Neuronal stem cell (in vitro differentiated cells): Measurements from ENCODE around the gene SLC1A7.

ENCODE experiments used
- DNase-seq: peaks from one replicate; pipeline ENCODE4 v3.0.0-alpha.2; 2013; ENCODE audit warnings: low spot score
- H2AFZ ChIP-seq: one replicate; pipeline ENCODE4 v1.6.1; 2013; ENCODE audit warnings: mild to moderate bottlenecking, low read length, inconsistent platforms
- H2AK5ac ChIP-seq: 2 replicates; pipeline ENCODE4 v1.6.1; 2013; ENCODE audit warnings: low read depth, mild to moderate bottlenecking, inconsistent platforms, low read length, moderate library complexity, mixed read lengths
- H2BK120ac ChIP-seq: 2 replicates; pipeline ENCODE4 v1.6.1; 2013; ENCODE audit warnings: low read depth, mild to moderate bottlenecking, inconsistent platforms, low read length, moderate library complexity, mixed read lengths
- H2BK12ac ChIP-seq: one replicate; pipeline ENCODE4 v1.6.1; 2013; ENCODE audit warnings: low read length, inconsistent platforms
- H2BK15ac ChIP-seq: 2 replicates; pipeline ENCODE4 v1.6.1; 2013; ENCODE audit warnings: mild to moderate bottlenecking, low read length, inconsistent platforms, mixed read lengths
- H2BK5ac ChIP-seq: one replicate; pipeline ENCODE4 v1.6.1; 2013; ENCODE audit warnings: inconsistent platforms, mild to moderate bottlenecking, low read length, moderate library complexity
- H3K14ac ChIP-seq: one replicate; pipeline ENCODE4 v1.6.1; 2013; ENCODE audit warnings: low read length, inconsistent platforms
- H3K18ac ChIP-seq: 2 replicates; pipeline ENCODE4 v1.6.1; 2013; ENCODE audit warnings: low read length, inconsistent platforms
- H3K23ac ChIP-seq: 2 replicates; pipeline ENCODE4 v1.6.1; 2013; ENCODE audit warnings: low read depth, mild to moderate bottlenecking, mixed read lengths, low read length, inconsistent platforms; ENCODE audit not compliant: poor library complexity
- H3K27ac ChIP-seq: replicated peaks from 3 replicates; pipeline ENCODE4 v1.5.1; 2013; ENCODE audit warnings: low read length, inconsistent platforms
- H3K27me3 ChIP-seq, 3 experiments: 2 replicates each; pipeline ENCODE4 v1.6.1; 2013; ENCODE audit warnings: low read length in 3 of 3, mild to moderate bottlenecking in 2 of 3, inconsistent platforms in 1 of 3, low read depth in 1 of 3, mixed read lengths in 1 of 3, moderate library complexity in 1 of 3; ENCODE audit not compliant: control insufficient read depth in 3 of 3, insufficient read depth in 3 of 3
- H3K36me3 ChIP-seq, 2 donors: replicated peaks in 1 of 2; 2 replicates each; pipeline ENCODE4 v1.6.1; 2013; ENCODE audit warnings: low read length in 2 of 2; ENCODE audit not compliant: control insufficient read depth in 2 of 2, insufficient read depth in 2 of 2
- H3K4ac ChIP-seq: 2 replicates; pipeline ENCODE4 v1.6.1; 2013; ENCODE audit warnings: inconsistent platforms, mild to moderate bottlenecking, low read length, moderate library complexity
- H3K4me1 ChIP-seq, 2 donors: 1 replicate in 1 of 2; 2 replicates in 1 of 2; pipeline ENCODE4 v1.6.1; 2013; ENCODE audit warnings: low read length in 2 of 2, low read depth in 1 of 2; ENCODE audit not compliant: control insufficient read depth in 2 of 2, insufficient read depth in 1 of 2
- H3K4me2 ChIP-seq: one replicate; pipeline ENCODE4 v1.6.1; 2013; ENCODE audit warnings: mild to moderate bottlenecking, low read length, inconsistent platforms; ENCODE audit not compliant: insufficient read depth, poor library complexity, severe bottlenecking
- H3K4me3 ChIP-seq, 2 donors: 2 replicates each; pipeline ENCODE4 v1.5.1; 2013; ENCODE audit warnings: low read length in 2 of 2, mild to moderate bottlenecking in 2 of 2, inconsistent platforms in 1 of 2, moderate library complexity in 1 of 2
- H3K79me1 ChIP-seq: one replicate; pipeline ENCODE4 v1.6.1; 2013; ENCODE audit warnings: low read depth, mild to moderate bottlenecking, inconsistent platforms, low read length, moderate library complexity
- H3K9ac ChIP-seq: one replicate; pipeline ENCODE4 v1.6.1; 2013; ENCODE audit warnings: mild to moderate bottlenecking, low read depth, low read length, inconsistent platforms; ENCODE audit not compliant: poor library complexity
- H3K9me3 ChIP-seq, 2 donors: replicated peaks in 1 of 2; 2 replicates each; pipeline versions ENCODE3 to v1.6.1; 2013; ENCODE audit warnings: low read length in 2 of 2, mild to moderate bottlenecking in 2 of 2, inconsistent platforms in 1 of 2, low read depth in 1 of 2, mixed read lengths in 1 of 2, moderate library complexity in 1 of 2; ENCODE audit not compliant: control insufficient read depth in 2 of 2, insufficient read depth in 1 of 2
- H4K8ac ChIP-seq: one replicate; pipeline ENCODE4 v1.6.1; 2013; ENCODE audit warnings: low read depth, mild to moderate bottlenecking, inconsistent platforms, low read length, moderate library complexity
- H4K91ac ChIP-seq: one replicate; pipeline ENCODE4 v1.6.1; 2013; ENCODE audit warnings: low read length, low read depth, mild to moderate bottlenecking, inconsistent platforms; ENCODE audit not compliant: poor library complexity
- WGBS, 2 donors: extraction: QIAGEN DNeasy Blood & Tissue Kit; methylation state at CpG; one replicate each; pipeline ENCODE4 v1.1.7; 2013; ENCODE audit warnings: missing lambda C conversion rate in 2 of 2, mixed read lengths in 1 of 2; ENCODE audit not compliant: insufficient read length in 2 of 2, insufficient replicate concordance in 1 of 2; ENCODE audit errors: extremely low coverage in 2 of 2; 5-methylcytosine and 5-hydroxymethylcytosine counted together

Gene SLC1A7

GRCh38 chr1:53129891-53130597 is 12.4 kb downstream of the SLC1A7 start:
- no peak overlapping the region for H3K4me2 ChIP-seq
- no peak overlapping the region for H4K91ac ChIP-seq
- peaks cover 0 to 31% (median 0%) of the 10 kb centered on the region in 3 experiments for H3K27me3 ChIP-seq
- no peak overlapping the region for H2BK5ac ChIP-seq
- H3K4ac ChIP-seq, result no peak overlapping the region
- no CpG with 5 or more reads among the region's 12 CpGs for WGBS, 2 donors
- H3K27ac ChIP-seq, result no peak overlapping the region
- no peak overlapping the region for H3K9ac ChIP-seq
- no peak overlapping the region for H2AFZ ChIP-seq
- H3K9me3 ChIP-seq, result no peaks in the 10 kb centered on the region
- H3K4me3 ChIP-seq, result no peak overlapping the region
- H3K23ac ChIP-seq, result no peak overlapping the region
- no peak overlapping the region for H3K14ac ChIP-seq
- H4K8ac ChIP-seq, result no peak overlapping the region
- H2AK5ac ChIP-seq, result no peak overlapping the region
- H3K79me1 ChIP-seq, result no peaks in the 10 kb centered on the region
- H2BK15ac ChIP-seq, result no peak overlapping the region
- peaks cover 10 to 12% of the 10 kb centered on the region in 2 donors for H3K4me1 ChIP-seq
- no peak for DNase-seq
- H3K36me3 ChIP-seq, result no peaks in the 10 kb centered on the region
- no peak overlapping the region for H3K18ac ChIP-seq
- H2BK120ac ChIP-seq, result no peak overlapping the region
- no peak overlapping the region for H2BK12ac ChIP-seq

- no peak overlapping the region for H3K23ac ChIP-seq
Measured at GRCh38 chr1:53128401-53128800, 14.0 kb downstream of the SLC1A7 start.

GRCh38 chr1:53127546-53127945 is 14.9 kb downstream of the SLC1A7 start:
- Histone ChIP-seq H2BK5ac (no peak overlapping the region), H2BK15ac (no peak overlapping the region), H3K9me3 (no peaks in the 10 kb centered on the region), H3K36me3 (no peaks in the 10 kb centered on the region), H3K14ac (no peak overlapping the region), H3K4me1 (peaks cover 10 to 12% of the 10 kb centered on the region in 2 donors), H3K79me1 (no peaks in the 10 kb centered on the region), H3K9ac (no peak overlapping the region), H3K27ac (no peak overlapping the region), H3K4me2 (no peak overlapping the region), H3K23ac (no peak overlapping the region), H2BK120ac (no peak overlapping the region), H2BK12ac (no peak overlapping the region), H3K4me3 (no peak overlapping the region), H3K27me3 (peaks cover 0 to 48% (median 0%) of the 10 kb centered on the region in 3 experiments), H4K8ac (no peak overlapping the region), H4K91ac (no peak overlapping the region), H3K4ac (no peak overlapping the region), H2AFZ (no peak overlapping the region), H2AK5ac (peak overlapping the region; percentile 30), H3K18ac (no peak overlapping the region)
- no peak for DNase-seq
- no CpG with 5 or more reads among the region's 5 CpGs for WGBS, 2 donors

More at GRCh38 chr1:53128401-53128800, 14.0 kb downstream of the SLC1A7 start:
- Histone ChIP-seq H2BK120ac (no peak overlapping the region), H2BK12ac (no peak overlapping the region), H3K4me1 (peaks cover 10 to 12% of the 10 kb centered on the region in 2 donors), H4K8ac (no peak overlapping the region), H3K27me3 (peaks cover 0 to 44% (median 0%) of the 10 kb centered on the region in 3 experiments), H4K91ac (no peak overlapping the region), H3K9me3 (no peaks in the 10 kb centered on the region), H3K18ac (peak overlapping the region; percentile 50), H3K36me3 (no peaks in the 10 kb centered on the region), H3K4ac (no peak overlapping the region), H2BK15ac (no peak overlapping the region), H3K79me1 (no peaks in the 10 kb centered on the region), H2AFZ (no peak overlapping the region), H2BK5ac (no peak overlapping the region), H3K27ac (no peak overlapping the region), H2AK5ac (no peak overlapping the region), H3K14ac (no peak overlapping the region), H3K9ac (no peak overlapping the region), H3K4me3 (no peak overlapping the region), H3K4me2 (no peak overlapping the region)
- no peak for DNase-seq
- WGBS, 2 donors, result no CpG with 5 or more reads among the region's 4 CpGs

DNA sequence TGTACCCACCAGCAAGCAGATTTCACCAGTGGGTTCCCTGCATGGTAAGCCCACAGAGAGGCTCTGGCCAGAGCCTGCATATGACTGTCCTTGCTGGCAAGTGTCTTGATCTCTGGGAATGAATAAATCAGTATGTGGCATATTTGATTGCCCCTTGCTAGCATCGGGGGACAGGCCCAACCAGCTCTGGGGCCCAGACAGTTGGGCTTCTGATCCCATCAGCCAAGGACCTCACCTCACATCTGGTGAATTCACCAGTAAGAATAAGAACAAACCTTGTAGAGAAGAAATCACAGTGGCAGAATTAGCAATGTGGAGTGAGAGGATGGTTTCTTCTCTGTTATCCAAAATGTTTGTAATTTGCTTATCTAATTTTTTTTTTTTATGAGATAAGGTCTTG is 15.9 kb downstream of the SLC1A7 start:
- Histone ChIP-seq H3K36me3 (no peaks in the 10 kb centered on the region), H3K23ac (no peak overlapping the region), H2BK120ac (no peak overlapping the region), H2AK5ac (no peak overlapping the region), H3K9ac (no peak overlapping the region), H3K27me3 (peaks cover 0 to 48% (median 2%) of the 10 kb centered on the region in 3 experiments), H3K79me1 (no peaks in the 10 kb centered on the region), H2BK12ac (no peak overlapping the region), H4K91ac (no peak overlapping the region), H3K14ac (no peak overlapping the region), H3K27ac (no peak overlapping the region), H3K4ac (no peak overlapping the region), H3K4me3 (no peak overlapping the region), H2BK5ac (no peak overlapping the region), H3K9me3 (no peaks in the 10 kb centered on the region), H2AFZ (no peak overlapping the region), H3K18ac (no peak overlapping the region), H3K4me1 (peaks cover 14 to 15% of the 10 kb centered on the region in 2 donors), H3K4me2 (no peak overlapping the region), H4K8ac (no peak overlapping the region), H2BK15ac (no peak overlapping the region)
- no CpG with 5 or more reads among the region's 1 CpG for WGBS, 2 donors
- DNase-seq, result no peak
